ENCODE data around the gene AKAP8L.
"Not testable (repeated sequence)": the region's sequence is repeated elsewhere in the genome, so short reads cannot be mapped to it uniquely, and the experiment has no call there.

The AKAP8L gene

DNA sequence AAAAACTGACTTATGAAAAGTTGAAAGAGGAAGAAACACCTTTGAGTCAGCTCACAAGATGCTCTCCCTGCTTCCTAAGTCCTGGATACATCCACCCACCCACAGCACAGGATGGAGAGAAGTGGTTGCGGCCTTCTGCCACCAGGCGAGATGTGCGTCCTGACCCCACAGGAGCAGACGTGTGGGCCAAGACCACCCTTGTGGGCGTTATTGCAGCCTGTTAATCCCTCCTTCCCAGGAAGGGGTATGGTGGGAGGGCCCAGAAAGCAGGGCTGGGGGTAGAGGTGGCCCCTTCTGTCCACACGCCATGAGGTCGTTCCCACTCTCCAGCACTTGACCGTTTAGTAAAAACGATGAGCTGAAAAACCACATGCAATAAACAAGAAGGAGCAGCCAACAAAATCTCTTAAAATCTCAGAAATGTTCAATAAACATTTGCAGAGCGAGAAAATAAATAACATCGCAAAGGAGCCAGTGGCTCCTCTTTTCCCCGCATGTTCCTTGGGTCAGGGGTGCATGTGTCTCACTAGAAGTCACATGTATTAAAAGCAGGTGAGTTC, 2.4 kb upstream of the AKAP8L start:
- CTCF ChIA-PET: interaction anchor here (0.9 to 4.0 kb wide), 3 partner anchors 9 to 205 kb away, joined by 3 to 50 read pairs (median 44); no protein-coding TSS in a partner anchor
- no peak for DNase-seq (ENCODE audit: extremely low spot score)
- POLR2A ChIA-PET: interaction anchor here (1.3 kb wide), 1 partner anchor 34 kb away, joined by 3 read pairs; no protein-coding TSS in a partner anchor
- TF ChIP-seq, protein P1, sequence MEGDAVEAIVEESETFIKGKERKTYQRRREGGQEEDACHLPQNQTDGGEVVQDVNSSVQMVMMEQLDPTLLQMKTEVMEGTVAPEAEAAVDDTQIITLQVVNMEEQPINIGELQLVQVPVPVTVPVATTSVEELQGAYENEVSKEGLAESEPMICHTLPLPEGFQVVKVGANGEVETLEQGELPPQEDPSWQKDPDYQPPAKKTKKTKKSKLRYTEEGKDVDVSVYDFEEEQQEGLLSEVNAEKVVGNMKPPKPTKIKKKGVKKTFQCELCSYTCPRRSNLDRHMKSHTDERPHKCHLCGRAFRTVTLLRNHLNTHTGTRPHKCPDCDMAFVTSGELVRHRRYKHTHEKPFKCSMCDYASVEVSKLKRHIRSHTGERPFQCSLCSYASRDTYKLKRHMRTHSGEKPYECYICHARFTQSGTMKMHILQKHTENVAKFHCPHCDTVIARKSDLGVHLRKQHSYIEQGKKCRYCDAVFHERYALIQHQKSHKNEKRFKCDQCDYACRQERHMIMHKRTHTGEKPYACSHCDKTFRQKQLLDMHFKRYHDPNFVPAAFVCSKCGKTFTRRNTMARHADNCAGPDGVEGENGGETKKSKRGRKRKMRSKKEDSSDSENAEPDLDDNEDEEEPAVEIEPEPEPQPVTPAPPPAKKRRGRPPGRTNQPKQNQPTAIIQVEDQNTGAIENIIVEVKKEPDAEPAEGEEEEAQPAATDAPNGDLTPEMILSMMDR (IDR thresholded peaks at IDR 0.05; ENCODE audit: control extremely low read depth, extremely low read depth, low read depth, missing control alignments): no peak

DNA sequence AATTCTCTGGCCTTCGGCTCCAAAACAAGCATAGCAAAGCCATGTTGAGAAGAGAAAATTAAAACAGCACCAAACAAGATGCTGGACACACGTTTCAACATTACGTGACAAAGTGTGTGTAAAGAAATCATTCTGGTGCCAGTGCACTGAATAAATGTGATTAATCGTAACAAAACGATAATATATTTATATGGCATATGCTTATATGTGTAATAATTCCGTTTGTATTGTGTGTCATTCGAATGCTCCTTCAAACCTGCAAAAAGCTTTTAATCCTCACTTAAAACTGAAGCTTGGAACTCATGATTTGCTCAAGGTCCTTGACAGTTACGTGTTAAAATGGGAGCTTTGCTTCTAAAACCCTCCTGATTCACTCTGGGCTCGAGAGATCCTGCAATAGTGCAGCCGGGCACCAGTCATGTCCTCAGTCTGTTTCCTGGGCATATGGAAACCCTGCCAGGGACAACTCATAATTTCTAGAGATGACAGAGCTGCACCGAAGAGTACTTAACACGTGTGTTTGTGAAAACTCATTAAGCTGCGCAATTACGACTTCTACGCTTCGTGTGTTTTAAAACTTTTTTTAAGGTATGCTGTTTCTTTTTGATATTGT, 731 bp upstream of the AKAP8L start:
- ChIA-PET POLR2A (interaction anchor here (0.5 to 1.8 kb wide), 12 partner anchors 8 to 882 kb away, joined by 3 to 18 read pairs (median 4); partner anchors contain the start of gene AKAP8), CTCF (interaction anchor here (0.7 to 4.0 kb wide), 30 partner anchors 10 to 328 kb away, joined by 3 to 50 read pairs (median 5); partner anchors contain the start of genes AKAP8 and RASAL3)
- DNase-seq (ENCODE audit: extremely low spot score): no peak
- TF ChIP-seq, protein P1 (IDR thresholded peaks at IDR 0.05; ENCODE audit: control extremely low read depth, extremely low read depth, low read depth, missing control alignments): no peak

DNA sequence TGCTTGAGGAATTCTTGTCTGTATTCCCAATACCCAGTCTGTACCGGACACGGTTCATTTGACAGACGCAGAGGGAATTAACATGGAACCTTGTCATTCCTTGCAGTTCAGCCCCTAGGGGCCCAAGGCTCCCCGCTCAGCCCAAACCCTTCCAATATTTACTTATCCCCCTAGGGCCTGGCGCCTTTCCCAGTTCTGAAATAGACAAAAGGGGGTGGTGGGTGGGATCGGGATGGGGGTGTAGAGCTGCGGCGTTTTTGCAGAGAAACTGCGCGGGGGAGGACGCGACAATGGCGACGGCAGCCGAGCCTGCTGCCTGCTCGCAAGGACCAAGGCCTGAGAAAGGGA, 583 bp downstream of the AKAP8L start:
- ChIA-PET POLR2A (interaction anchor here (1.2 to 1.8 kb wide), 5 partner anchors 28 to 84 kb away, joined by 3 to 18 read pairs (median 4); partner anchors contain the start of gene AKAP8), CTCF (interaction anchor here (0.9 to 4.0 kb wide), 17 partner anchors 12 to 326 kb away, joined by 3 to 50 read pairs (median 4); partner anchors contain the start of genes AKAP8 and PGLYRP2)
- no peak for DNase-seq (ENCODE audit: extremely low spot score)
- TF ChIP-seq, protein P1 (IDR thresholded peaks at IDR 0.05; ENCODE audit: control extremely low read depth, extremely low read depth, low read depth, missing control alignments): no peak

DNA sequence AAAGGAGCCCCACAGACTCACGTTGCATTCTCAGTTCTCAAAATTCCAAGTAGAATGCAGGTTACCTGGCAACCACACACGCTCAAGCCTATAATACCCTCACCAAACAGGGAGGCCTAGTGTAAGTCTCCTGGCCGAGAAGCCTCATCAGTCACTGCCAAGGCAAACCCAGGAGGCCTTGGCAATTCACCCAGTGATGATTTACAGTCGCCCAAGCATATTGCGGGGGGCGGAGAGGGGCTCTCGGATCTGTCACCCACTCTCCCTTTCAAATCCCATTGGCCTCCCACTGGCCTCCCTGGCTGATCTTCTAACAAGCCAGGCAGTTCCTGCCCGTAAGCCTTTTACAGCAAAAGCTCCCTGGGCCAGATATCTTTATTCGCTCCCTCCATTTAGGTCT, 1.1 kb downstream of the AKAP8L start:
- DNase-seq (ENCODE audit: extremely low spot score): no peak
- POLR2A ChIA-PET: interaction anchor here (1.7 kb wide), 1 partner anchor 38 kb away, joined by 18 read pairs; the partner anchor contains the start of gene AKAP8
- TF ChIP-seq, protein P1 (IDR thresholded peaks at IDR 0.05; ENCODE audit: control extremely low read depth, extremely low read depth, low read depth, missing control alignments): no peak
- CTCF ChIA-PET: interaction anchor here (1.0 to 2.8 kb wide), 5 partner anchors 8 to 39 kb away, joined by 3 to 15 read pairs (median 4); partner anchors contain the start of gene AKAP8

DNA sequence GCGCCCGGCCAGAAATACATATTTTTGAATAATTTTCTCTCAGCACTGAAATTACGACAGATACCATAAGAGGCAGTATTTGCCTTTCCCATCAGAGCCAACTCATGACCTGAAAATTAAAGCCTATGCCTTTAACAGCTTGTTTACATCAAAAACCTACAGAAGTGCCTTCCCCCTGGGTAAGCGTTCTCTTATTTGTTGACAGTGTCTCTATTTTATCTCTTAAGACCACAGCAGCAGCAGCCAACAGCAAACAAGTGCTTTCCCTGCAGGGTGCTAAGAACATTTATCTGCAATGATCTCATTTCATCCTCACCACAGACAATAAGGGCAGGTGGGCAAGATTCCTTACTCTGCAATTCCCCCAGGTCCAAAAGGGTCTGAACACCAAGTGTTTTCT, 6.0 kb downstream of the AKAP8L start:
- TF ChIP-seq, protein P1 (IDR thresholded peaks at IDR 0.05; ENCODE audit: control extremely low read depth, extremely low read depth, low read depth, missing control alignments): no peak
- DNase-seq (ENCODE audit: extremely low spot score): no peak
- POLR2A ChIA-PET: no interaction called here
- CTCF ChIA-PET: no interaction called here

DNA sequence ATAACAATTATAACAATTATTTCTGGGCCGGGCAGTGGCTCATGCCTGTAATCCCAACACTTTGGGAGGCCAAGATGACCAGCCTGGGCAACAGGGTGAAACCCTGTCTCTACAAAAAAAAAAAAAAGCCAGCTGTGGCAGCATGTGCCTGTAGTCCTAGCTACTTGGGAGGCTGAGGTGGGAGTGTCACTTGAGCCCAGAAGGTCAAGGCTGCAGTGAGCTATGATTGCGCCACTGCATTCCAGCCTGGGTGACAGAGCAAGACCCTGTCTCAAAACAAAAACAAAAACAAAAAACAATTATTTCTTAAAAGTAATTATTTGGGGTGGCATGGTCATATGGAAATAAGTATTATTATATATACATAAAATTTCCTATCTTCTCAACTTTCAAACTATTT, 7.4 kb downstream of the AKAP8L start:
- DNase-seq (ENCODE audit: extremely low spot score); POLR2A ChIA-PET: not testable (repeated sequence)
- CTCF ChIA-PET: interaction anchor here (0.6 to 1.6 kb wide), 2 partner anchors 22 to 66 kb away, joined by 3 read pairs; no protein-coding TSS in a partner anchor

DNA sequence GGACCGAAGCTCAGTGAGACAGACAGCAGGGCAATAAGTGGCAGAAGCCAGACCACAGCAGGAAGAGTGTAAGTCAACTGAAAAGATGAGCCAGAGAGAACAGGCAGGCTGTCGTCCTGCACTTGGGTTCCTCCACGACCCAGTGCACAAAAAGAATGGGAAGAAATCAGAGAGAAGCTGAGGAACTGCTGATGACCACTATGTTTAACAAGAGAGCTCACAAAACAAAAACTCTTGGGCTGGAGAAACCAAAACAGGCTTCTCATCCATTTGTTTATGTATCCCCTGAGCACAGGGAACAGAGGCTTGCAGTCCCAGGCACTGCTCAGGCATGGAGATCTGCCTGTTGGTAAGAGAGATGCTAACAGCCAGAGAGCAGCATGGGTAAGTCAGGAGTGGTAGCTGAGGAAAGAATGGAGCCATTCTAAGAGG, 14.0 kb downstream of the AKAP8L start:
- ChIA-PET CTCF (interaction anchor here (1.2 to 2.7 kb wide), 3 partner anchors 12 to 17 kb away, joined by 3 to 7 read pairs (median 4); partner anchors contain the start of gene AKAP8L), POLR2A (no interaction called here)
- DNase-seq (ENCODE audit: extremely low spot score): no peak
- TF ChIP-seq, protein P1 (IDR thresholded peaks at IDR 0.05; ENCODE audit: control extremely low read depth, extremely low read depth, low read depth, missing control alignments): no peak

Measured in GM10248 (cell line).